Immature natural killer cell (primary cell): ENCODE data around the gene ZNF266. TPM values are rescaled to one million over a fixed set of nuclear protein-coding genes. Genes with fewer than 3 reads are reported as not detected.
A peak's percentile ranks its signal among the peaks of the same experiment; 100 is the strongest.

Experiments
- DNase-seq, 3 donors: peaks; one replicate each; pipeline ENCODE4 v3.0.0; 2022; ENCODE audit warnings: mixed read lengths in 1 of 3
- H3K27ac Mint-ChIP-seq, 6 donors: one replicate each; pipeline ENCODE4 v1.8.0; 2020; ENCODE audit warnings: mixed read lengths in 6 of 6, mild to moderate bottlenecking in 5 of 6, inconsistent platforms in 4 of 6, moderate library complexity in 3 of 6
- H3K27me3 Mint-ChIP-seq, 3 donors: one replicate each; pipeline ENCODE4 v1.8.0; 2020 to 2021; ENCODE audit warnings: low read depth in 3 of 3, mild to moderate bottlenecking in 3 of 3, mixed read lengths in 3 of 3, moderate library complexity in 3 of 3, inconsistent platforms in 1 of 3
- H3K36me3 Mint-ChIP-seq, 3 donors: one replicate each; pipeline ENCODE4 v1.8.0; 2020; ENCODE audit warnings: mixed read lengths in 3 of 3, inconsistent platforms in 2 of 3, mild to moderate bottlenecking in 2 of 3
- H3K4me1 Mint-ChIP-seq, 2 donors: one replicate each; pipeline ENCODE4 v1.8.0; 2020; ENCODE audit warnings: inconsistent platforms in 2 of 2, mild to moderate bottlenecking in 2 of 2, mixed read lengths in 2 of 2, moderate library complexity in 1 of 2
- H3K4me3 Mint-ChIP-seq, 5 donors: one replicate each; pipeline ENCODE4 v1.8.0; 2020; ENCODE audit warnings: mild to moderate bottlenecking in 5 of 5, mixed read lengths in 5 of 5, inconsistent platforms in 3 of 5, moderate library complexity in 3 of 5
- H3K9me3 Mint-ChIP-seq, 6 donors: one replicate each; pipeline ENCODE4 v1.8.0; 2020; ENCODE audit warnings: mild to moderate bottlenecking in 6 of 6, mixed read lengths in 6 of 6, inconsistent platforms in 4 of 6, moderate library complexity in 3 of 6
- polyA plus RNA-seq, 3 donors: library from polyadenylated mRNA; unstranded; fragments of 300-500 nt; fragmentation: Illumina TruSeq; gene quantifications; one replicate each; pipeline ENCODE4 v1.2.3, GENCODE V29; 2021

Gene ZNF266
- polyA plus RNA-seq, 3 donors from 2014 or later = 15.9 to 23.6 (median 19.6) TPM

- DNase-seq = no peak
- H3K9me3 Mint-ChIP-seq = peaks cover 37 to 97% (median 87%) of the 10 kb centered on the region in 6 donors
- H3K36me3 Mint-ChIP-seq = peaks cover 25 to 31% (median 27%) of the 10 kb centered on the region in 3 donors
- H3K4me3 Mint-ChIP-seq = peak overlapping the region; percentile 77 to 92 (median 81)
- H3K4me1 Mint-ChIP-seq = peaks cover 26 to 34% of the 10 kb centered on the region in 2 donors
- peaks cover 6 to 10% (median 8%) of the 10 kb centered on the region in 3 donors for H3K27me3 Mint-ChIP-seq
- H3K27ac Mint-ChIP-seq = peak overlapping the region in 3 of 6 donors; percentile 19 to 52 (median 38)
These were observed 27.5 kb downstream of the ZNF266 start for GRCh38 chr19:9407827-9408226.

DNA sequence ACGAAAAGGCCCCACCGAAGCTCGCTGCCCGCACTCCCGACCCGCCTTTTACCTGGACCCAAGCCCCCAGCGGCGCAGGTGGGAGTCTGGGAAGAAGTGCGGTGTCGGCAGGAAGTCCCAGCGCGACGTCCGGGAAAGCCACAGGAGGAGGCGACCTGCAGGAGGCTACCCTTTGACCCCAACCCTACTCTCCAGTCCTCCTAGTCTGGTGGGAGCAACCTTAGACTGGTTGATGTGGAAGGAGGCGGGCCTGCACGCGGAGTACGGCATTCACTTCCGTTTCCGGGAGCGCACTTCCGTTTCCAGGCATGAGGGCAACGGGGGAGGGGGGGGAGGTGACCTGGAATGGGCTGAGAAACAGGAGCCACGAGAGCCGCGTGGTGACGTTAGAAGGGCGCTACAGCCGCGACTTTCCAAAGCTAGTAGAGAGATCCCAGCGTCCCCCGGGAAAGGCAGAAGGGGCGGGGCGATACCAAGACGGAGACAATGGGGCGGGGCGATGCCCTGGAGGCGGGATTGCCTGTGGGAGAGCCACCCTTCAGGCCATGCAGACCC lies 28.5 kb downstream of the ZNF266 start:
- Mint-ChIP-seq H3K27me3 (peaks cover 6 to 10% (median 8%) of the 10 kb centered on the region in 3 donors), H3K9me3 (peaks cover 33 to 88% (median 80%) of the 10 kb centered on the region in 6 donors), H3K4me1 (peaks cover 26 to 34% of the 10 kb centered on the region in 2 donors), H3K27ac (peak overlapping the region in 4 of 6 donors; percentile 51 to 75 (median 72)), H3K4me3 (peak overlapping the region; percentile 81 to 92 (median 83)), H3K36me3 (peaks cover 16 to 27% (median 19%) of the 10 kb centered on the region in 3 donors)
- peak; percentile 39 to 52 (median 44) for DNase-seq

DNA sequence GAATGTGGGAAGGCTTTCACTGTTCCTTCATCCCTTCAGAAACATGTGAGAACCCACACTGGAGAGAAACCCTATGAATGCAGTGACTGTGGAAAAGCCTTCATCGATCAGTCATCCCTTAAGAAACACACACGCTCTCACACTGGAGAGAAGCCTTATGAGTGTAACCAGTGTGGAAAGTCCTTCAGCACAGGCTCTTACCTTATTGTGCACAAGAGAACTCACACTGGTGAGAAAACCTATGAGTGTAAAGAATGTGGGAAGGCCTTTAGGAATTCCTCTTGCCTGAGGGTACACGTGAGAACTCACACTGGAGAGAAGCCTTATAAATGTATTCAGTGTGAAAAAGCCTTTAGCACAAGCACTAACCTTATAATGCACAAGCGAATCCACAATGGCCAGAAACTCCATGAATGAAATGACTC lies 54.0 kb downstream of the ZNF266 start:
- H3K36me3 Mint-ChIP-seq = peaks cover 80 to 92% (median 87%) of the 10 kb centered on the region in 3 donors
- no peak overlapping the region for H3K4me3 Mint-ChIP-seq
- H3K9me3 Mint-ChIP-seq = peaks cover 29 to 96% (median 86%) of the 10 kb centered on the region in 6 donors
- DNase-seq = no peak
- peaks cover 0 to 2% of the 10 kb centered on the region in 2 donors for H3K4me1 Mint-ChIP-seq
- peaks cover 0 to 3% (median 0%) of the 10 kb centered on the region in 3 donors for H3K27me3 Mint-ChIP-seq
- no peak overlapping the region for H3K27ac Mint-ChIP-seq

GRCh38 chr19:9370738-9371619 lies 64.4 kb downstream of the ZNF266 start:
- DNase-seq = no peak
- no peak overlapping the region for H3K27ac Mint-ChIP-seq
- H3K4me1 Mint-ChIP-seq = no peaks in the 10 kb centered on the region
- no peak overlapping the region for H3K4me3 Mint-ChIP-seq
- peaks cover 29 to 40% (median 33%) of the 10 kb centered on the region in 3 donors for H3K36me3 Mint-ChIP-seq
- H3K9me3 Mint-ChIP-seq = peaks cover 44 to 90% (median 71%) of the 10 kb centered on the region in 6 donors
- H3K27me3 Mint-ChIP-seq = peaks cover 0 to 2% (median 0%) of the 10 kb centered on the region in 3 donors

DNA sequence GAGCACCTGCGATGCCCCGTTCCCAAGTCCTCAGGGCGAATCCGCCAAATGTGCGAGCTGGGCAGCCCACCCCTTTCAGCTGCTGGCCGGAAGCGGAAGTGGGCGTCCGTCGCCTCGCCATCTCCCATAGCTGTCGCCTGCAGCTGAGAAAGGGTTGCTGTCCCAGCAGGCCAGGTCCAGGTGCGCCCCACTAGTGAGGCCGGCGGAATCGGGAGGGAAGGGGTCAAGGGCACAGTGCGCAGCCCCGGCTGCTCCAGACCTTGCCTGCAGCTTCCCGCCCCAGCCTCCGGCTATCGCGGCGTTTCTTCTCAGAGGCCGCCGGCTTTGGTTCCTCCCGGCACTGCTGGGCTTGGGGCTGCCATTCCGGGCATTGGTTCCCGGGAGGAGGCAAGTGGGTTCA lies 72.5 kb downstream of the ZNF266 start, which contains the start of gene ZNF177:
Gene ZNF177, plus strand, starts transcription at position 109 of the 400 bp plus-strand sequence. CDS start 15,299 bp downstream, outside the sequence.
- H3K9me3 Mint-ChIP-seq = peaks cover 27 to 78% (median 62%) of the 10 kb centered on the region in 6 donors
- H3K36me3 Mint-ChIP-seq = peaks cover 20 to 30% (median 23%) of the 10 kb centered on the region in 3 donors
- peak within 1 kb of the TSS in 1 of 6 donors; percentile 26 for H3K27ac Mint-ChIP-seq
- H3K27me3 Mint-ChIP-seq = peaks cover 2 to 10% (median 6%) of the 10 kb centered on the region in 3 donors
- H3K4me1 Mint-ChIP-seq = peaks cover 7 to 10% of the 10 kb centered on the region in 2 donors
- peak within 1 kb of the TSS; percentile 67 to 81 (median 74) for H3K4me3 Mint-ChIP-seq
- DNase-seq = peak in 1 of 3 donors; percentile 1

Other genes with a start within 250 kb of the ZNF266 start
- not detected for gene OR7D4, start 216.0 kb downstream of the ZNF266 start, polyA plus RNA-seq
- not detected for gene OR7E24, start 184.6 kb downstream of the ZNF266 start, polyA plus RNA-seq
- 10 to 100 TPM in 2 of 3 donors, 1 to 10 TPM in 1; 8.1 to 11.0 (median 10.9) TPM for gene ZNF699, start 125.7 kb downstream of the ZNF266 start, polyA plus RNA-seq
- 10 to 100 TPM; 12.3 to 26.4 (median 16.4) TPM for gene ZNF559, start 111.4 kb downstream of the ZNF266 start, polyA plus RNA-seq
- gene ZNF177, start 72.6 kb downstream of the ZNF266 start, polyA plus RNA-seq = under 1 TPM in 1 of 3 donors, not detected in 2; 0.52 TPM
- not detected for gene ZNF560, start 63.0 kb upstream of the ZNF266 start, polyA plus RNA-seq
- gene ZNF426, start 103.1 kb upstream of the ZNF266 start, polyA plus RNA-seq = 10 to 100 TPM in 2 of 3 donors, 1 to 10 TPM in 1; 9.2 to 27.5 (median 23.7) TPM
- 1 to 10 TPM; 2.2 to 7.3 (median 5.4) TPM for gene ZNF121, start 148.9 kb upstream of the ZNF266 start, polyA plus RNA-seq
- 10 to 100 TPM in 1 of 3 donors, 1 to 10 TPM in 2; 7.2 to 14.7 (median 9.9) TPM for gene ZNF561, start 185.7 kb upstream of the ZNF266 start, polyA plus RNA-seq
- gene ZNF562, start 239.5 kb upstream of the ZNF266 start, polyA plus RNA-seq = 1 to 10 TPM; 3.4 to 5.5 (median 4.7) TPM